H1 (cell line): ENCODE results near the gene GPR83. TPM values are rescaled to one million over a fixed set of nuclear protein-coding genes. Genes with fewer than 3 reads are reported as not detected.

Experiments
- CTCF ChIA-PET: fragments of 300-600 bp; sonication (Branson Sonifier 250); formaldehyde crosslinking; loops from one replicate; lab custom pipeline; 2021; ENCODE audit not compliant: partially characterized antibody; lab: Charles Lee
- POLR2A ChIA-PET: fragments of 300-600 bp; sonication (Branson Sonifier 250); formaldehyde crosslinking; loops from one replicate; lab custom pipeline; 2021; ENCODE audit warnings: inconsistent platforms; ENCODE audit not compliant: partially characterized antibody; lab: Charles Lee
- DNase-seq, 2 experiments: peaks; one replicate each; pipeline versions ENCODE4 v3.0.0 to v3.0.0-alpha.2; 2010 to 2022; ENCODE audit warnings: low spot score in 2 of 2, low read depth in 1 of 2, mixed read lengths in 1 of 2
- FAIRE-seq: peaks from 2 replicates; lab custom pipeline; 2011; peaks lifted over from hg19 to GRCh38; lab: Jason Lieb, UNC
- H2AFZ ChIP-seq: 2 replicates; pipeline ENCODE4 v1.8.1; 2012; ENCODE audit warnings: low read length, inconsistent platforms
- H2AK5ac ChIP-seq: 2 replicates; pipeline ENCODE4 v1.6.1; 2013; ENCODE audit warnings: low read depth, low read length
- H2BK120ac ChIP-seq: replicated peaks from 2 replicates; pipeline ENCODE3; 2013; ENCODE audit warnings: low read depth, low read length, inconsistent platforms
- H2BK12ac ChIP-seq: 2 replicates; pipeline ENCODE4 v1.6.1; 2013; ENCODE audit warnings: low read depth, low read length
- H2BK15ac ChIP-seq: 2 replicates; pipeline ENCODE4 v1.6.1; 2013; ENCODE audit warnings: low read length
- H2BK20ac ChIP-seq: 2 replicates; pipeline ENCODE4 v1.6.1; 2013; ENCODE audit warnings: low read length
- H2BK5ac ChIP-seq: 2 replicates; pipeline ENCODE4 v1.6.1; 2013; ENCODE audit warnings: low read depth, low read length
- H3K14ac ChIP-seq: 2 replicates; pipeline ENCODE4 v1.6.1; 2013; ENCODE audit warnings: inconsistent platforms; ENCODE audit not compliant: insufficient read length
- H3K18ac ChIP-seq: 2 replicates; pipeline ENCODE4 v1.6.1; 2013; ENCODE audit warnings: low read length; ENCODE audit errors: extremely low read depth
- H3K23ac ChIP-seq: 2 replicates; pipeline ENCODE4 v1.6.1; 2013; ENCODE audit warnings: inconsistent platforms; ENCODE audit not compliant: insufficient read length
- H3K23me2 ChIP-seq: 2 replicates; pipeline ENCODE4 v1.6.1; 2013; ENCODE audit warnings: low read depth, low read length
- H3K27ac ChIP-seq: 2 replicates; pipeline ENCODE4 v1.6.1; 2011; ENCODE audit warnings: low read depth, low read length, inconsistent platforms
- H3K27me3 ChIP-seq, 4 experiments: replicated peaks in 1 of 4; 1 replicate in 1 of 4; 2 replicates in 3 of 4; pipeline versions ENCODE4 v1.6.1 to v1.8.1; 2011 to 2013; ENCODE audit warnings: low read length in 3 of 4, mild to moderate bottlenecking in 3 of 4, inconsistent platforms in 2 of 4, mixed read lengths in 2 of 4, moderate library complexity in 1 of 4; ENCODE audit not compliant: control insufficient read depth in 3 of 4, insufficient read depth in 3 of 4; ENCODE audit errors: extremely low read depth in 1 of 4
- H3K36me3 ChIP-seq, 4 experiments: 2 replicates each; pipeline versions ENCODE4 v1.6.1 to v1.8.1; 2011 to 2013; ENCODE audit warnings: mild to moderate bottlenecking in 4 of 4, low read length in 3 of 4, moderate library complexity in 2 of 4, control low read depth in 1 of 4, inconsistent platforms in 1 of 4; ENCODE audit not compliant: insufficient read depth in 4 of 4, control insufficient read depth in 2 of 4
- H3K4ac ChIP-seq: replicated peaks from 2 replicates; pipeline ENCODE3; 2013; ENCODE audit warnings: low read length, low read depth, mixed read lengths, inconsistent platforms; ENCODE audit not compliant: insufficient read length
- H3K4me1 ChIP-seq, 4 experiments: replicated peaks in 1 of 4; 1 replicate in 1 of 4; 2 replicates in 3 of 4; pipeline versions ENCODE4 v1.6.1 to v1.8.1; 2011 to 2013; ENCODE audit warnings: low read length in 3 of 4, inconsistent platforms in 2 of 4, mixed read lengths in 1 of 4; ENCODE audit not compliant: insufficient read depth in 4 of 4, control insufficient read depth in 3 of 4
- H3K4me2 ChIP-seq, 2 experiments: 2 replicates each; pipeline versions ENCODE4 v1.6.1 to v1.8.1; 2011 to 2013; ENCODE audit warnings: low read depth in 2 of 2, low read length in 2 of 2, control low read depth in 1 of 2, inconsistent platforms in 1 of 2, mild to moderate bottlenecking in 1 of 2; ENCODE audit not compliant: insufficient read depth in 1 of 2
- H3K4me3 ChIP-seq, 4 experiments: fragments of 200-600, 300-600 bp in 1 of 4; sonication (generic), shearing (Covaris generic), sonication (Bioruptor Twin) in 1 of 4; 2 replicates each; pipeline versions ENCODE4 v1.5.1 to v1.8.1; 2011 to 2016; ENCODE audit warnings: low read length in 4 of 4, low read depth in 3 of 4, control low read depth in 2 of 4, inconsistent platforms in 2 of 4, mild to moderate bottlenecking in 2 of 4, mixed read lengths in 1 of 4, moderate library complexity in 1 of 4; ENCODE audit not compliant: insufficient read depth in 2 of 4; ENCODE audit errors: extremely low read depth in 1 of 4
- H3K56ac ChIP-seq: replicated peaks from 2 replicates; pipeline ENCODE3; 2013; ENCODE audit warnings: low read depth, mild to moderate bottlenecking, mixed read lengths, low read length, inconsistent platforms; ENCODE audit not compliant: insufficient read length
- H3K79me1 ChIP-seq: 2 replicates; pipeline ENCODE4 v1.6.1; 2013; ENCODE audit warnings: low read depth, low read length, control low read depth
- H3K79me2 ChIP-seq, 2 experiments: 2 replicates each; pipeline versions ENCODE4 v1.6.1 to v1.8.1; 2012 to 2013; ENCODE audit warnings: low read length in 2 of 2, mild to moderate bottlenecking in 2 of 2, inconsistent platforms in 1 of 2; ENCODE audit not compliant: insufficient read depth in 2 of 2, control insufficient read depth in 1 of 2
- H3K9ac ChIP-seq, 4 experiments: replicated peaks in 1 of 4; 1 replicate in 1 of 4; 2 replicates in 3 of 4; pipeline versions ENCODE4 v1.6.1 to v1.8.1; 2011 to 2013; ENCODE audit warnings: low read depth in 3 of 4, low read length in 3 of 4, control low read depth in 2 of 4, mild to moderate bottlenecking in 2 of 4, moderate library complexity in 2 of 4, inconsistent platforms in 1 of 4; ENCODE audit errors: extremely low read depth in 1 of 4
- H3K9me3 ChIP-seq, 2 experiments: 2 replicates each; pipeline versions ENCODE4 v1.6.1 to v1.8.1; 2012 to 2013; ENCODE audit warnings: mild to moderate bottlenecking in 2 of 2, moderate library complexity in 2 of 2, control low read depth in 1 of 2, inconsistent platforms in 1 of 2, low read depth in 1 of 2, low read length in 1 of 2, mixed read lengths in 1 of 2; ENCODE audit not compliant: insufficient read depth in 2 of 2
- H4K20me1 ChIP-seq, 2 experiments: replicated peaks in 1 of 2; 2 replicates each; pipeline versions ENCODE3 to v1.8.1; 2011 to 2013; ENCODE audit warnings: inconsistent platforms in 2 of 2, low read length in 2 of 2, mild to moderate bottlenecking in 1 of 2; ENCODE audit not compliant: insufficient read depth in 2 of 2, control insufficient read depth in 1 of 2
- H4K5ac ChIP-seq: 2 replicates; pipeline ENCODE4 v1.6.1; 2013; ENCODE audit warnings: low read length, low read depth, mixed read lengths, inconsistent platforms; ENCODE audit not compliant: insufficient read length
- H4K8ac ChIP-seq: 2 replicates; pipeline ENCODE4 v1.8.0; 2013; ENCODE audit warnings: mild to moderate bottlenecking, moderate library complexity, low read length, inconsistent platforms; ENCODE audit not compliant: insufficient read depth; ENCODE audit errors: extremely low read depth
- H4K91ac ChIP-seq: replicated peaks from 2 replicates; pipeline ENCODE3; 2013; ENCODE audit warnings: low read length, mixed read lengths, inconsistent platforms; ENCODE audit not compliant: insufficient read length
- CBX5 ChIP-seq: fragments of 300-800, 300-1000 bp; sonication (generic); IDR thresholded peaks from 2 replicates; pipeline ENCODE4 v1.7.1; 2016; ENCODE audit warnings: antibody characterized with exemption, low read length, low read depth
- KDM4A ChIP-seq: IDR thresholded peaks from one replicate; pipeline ENCODE4 v1.7.1; 2012; ENCODE audit warnings: low read depth, mild to moderate bottlenecking, moderate library complexity, low read length, inconsistent platforms; ENCODE audit not compliant: severe bottlenecking
- MAX ChIP-seq: IDR thresholded peaks from 2 replicates; pipeline ENCODE4 v1.6.1; 2012; ENCODE audit warnings: inconsistent platforms
- WGBS, 2 experiments: shearing (Covaris generic) in 1 of 2; methylation state at CpG; one replicate each; pipeline versions ENCODE4 v1.1.6 to v1.1.7; 2013 to 2015; ENCODE audit warnings: low lambda C conversion rate in 2 of 2, mixed read lengths in 2 of 2, inconsistent platforms in 1 of 2, low coverage in 1 of 2, missing lambda C conversion rate in 1 of 2; ENCODE audit not compliant: insufficient replicate concordance in 2 of 2, insufficient coverage in 1 of 2, insufficient read length in 1 of 2; ENCODE audit errors: extremely low coverage in 1 of 2, missing lambda C conversion rate in 1 of 2; 5-methylcytosine and 5-hydroxymethylcytosine counted together
- polyA plus RNA-seq, 7 experiments: library from polyadenylated mRNA; depleted of rRNA in 3 of 7; stranded (reverse) in 5 of 7; unstranded in 2 of 7; fragments of >200 nt in 5 of 7; fragments of 200-250 nt in 2 of 7; gene quantifications; 1 replicate in 5 of 7; 2 replicates in 1 of 7; 4 replicates in 1 of 7; pipeline versions ENCODE4 v1.2.1 to v1.2.3, GENCODE V29; 2011 to 2013; ENCODE audit warnings: missing spikeins in 2 of 7, mixed read lengths in 2 of 7
- total RNA-seq: library from RNA; stranded (reverse); fragmentation: NEBNext Ultra II Directional; extraction: Animal tissue kit (Norgen Biotek cat#: 25700); gene quantifications from 2 replicates; pipeline ENCODE4 v1.2.1, GENCODE V29; 2021

The GPR83 gene
- total and polyA plus RNA-seq, 2 of the 8 experiments (the other 6 are each of a cell fraction or from before 2014, with no cell fraction given) = 0.30 to 1.5 TPM

- H3K27me3 ChIP-seq = no peaks in the 10 kb centered on the region
- CTCF ChIA-PET = interaction anchor here (0.9 to 1.3 kb wide), 2 partner anchors 9 to 529 kb away, joined by 3 to 4 read pairs; no protein-coding TSS in a partner anchor
- peaks cover 0 to 2% of the 10 kb centered on the region in 2 experiments; a peak in 1 of 4 replicates for H3K9me3 ChIP-seq
- H3K4me1 ChIP-seq = no peaks in the 10 kb centered on the region
- POLR2A ChIA-PET = no interaction called here
- no peak overlapping the region for H4K91ac ChIP-seq
- no peak overlapping the region for H4K8ac ChIP-seq
- no peak overlapping the region for H3K4me2 ChIP-seq
- no peaks in the 10 kb centered on the region for H3K23me2 ChIP-seq
- H3K14ac ChIP-seq = no peak overlapping the region
- no peak for DNase-seq
- H3K36me3 ChIP-seq = peaks cover 0 to 15% (median 4%) of the 10 kb centered on the region in 4 experiments; a peak in 5 of 8 replicates
- H2BK15ac ChIP-seq = no peak overlapping the region
- no peak overlapping the region for H4K5ac ChIP-seq
- no peak overlapping the region for H3K56ac ChIP-seq
- no peak overlapping the region for H2BK120ac ChIP-seq
- no peak overlapping the region for H2BK20ac ChIP-seq
- H2AK5ac ChIP-seq = no peak overlapping the region
- H2BK12ac ChIP-seq = no peak overlapping the region
- no peak overlapping the region for H3K4ac ChIP-seq
- no peak overlapping the region for H2AFZ ChIP-seq
- no peak overlapping the region for H3K4me3 ChIP-seq
- 92% methylated on average over 2 of the region's 2 CpGs; no CpG with 5 or more reads in 1 of the 2 experiments for WGBS, 2 experiments
- no peaks in the 10 kb centered on the region for H3K79me1 ChIP-seq
- peaks cover 0 to 2% of the 10 kb centered on the region in 2 experiments for H4K20me1 ChIP-seq
- H2BK5ac ChIP-seq = no peak overlapping the region
- no peak for FAIRE-seq
- H3K18ac ChIP-seq = no peak overlapping the region
- no peak overlapping the region for H3K9ac ChIP-seq
- H3K79me2 ChIP-seq = no peaks in the 10 kb centered on the region
- no peak overlapping the region for H3K23ac ChIP-seq
- no peak overlapping the region for H3K27ac ChIP-seq
- TF ChIP-seq MAX (no peak), CBX5 (no peak), KDM4A (no peak)
Observed at GRCh38 chr11:94424662-94425061, 23.4 kb upstream of the GPR83 start.
